ENCODE measurements around the gene LGI4.

GRCh38 chr19:35128398-35129057, 6.3 kb downstream of the LGI4 start:
- TF ChIP-seq POLR2AphosphoS5 (IDR thresholded peaks at IDR 0.05) (no peak), EP300 (IDR thresholded peaks at IDR 0.05) (no peak), POLR2A (IDR thresholded peaks at IDR 0.05; ENCODE audit: low read depth) (no peak), CTCF (IDR thresholded peaks at IDR 0.05) (no peak)

Data from esophagus muscularis mucosa (tissue), 4 donors.